GM11168 (cell line): ENCODE measurements around the gene DSCAM.

Source experiments
- in situ Hi-C: fragments of 300-500 bp; cut with MboI; formaldehyde crosslinking; loops from one replicate; pipeline ENCODE4 v1.12.0; 2022; ENCODE audit warnings: low sequenced_read_pairs; ENCODE audit not compliant: unreplicated experiment

The DSCAM gene

DNA sequence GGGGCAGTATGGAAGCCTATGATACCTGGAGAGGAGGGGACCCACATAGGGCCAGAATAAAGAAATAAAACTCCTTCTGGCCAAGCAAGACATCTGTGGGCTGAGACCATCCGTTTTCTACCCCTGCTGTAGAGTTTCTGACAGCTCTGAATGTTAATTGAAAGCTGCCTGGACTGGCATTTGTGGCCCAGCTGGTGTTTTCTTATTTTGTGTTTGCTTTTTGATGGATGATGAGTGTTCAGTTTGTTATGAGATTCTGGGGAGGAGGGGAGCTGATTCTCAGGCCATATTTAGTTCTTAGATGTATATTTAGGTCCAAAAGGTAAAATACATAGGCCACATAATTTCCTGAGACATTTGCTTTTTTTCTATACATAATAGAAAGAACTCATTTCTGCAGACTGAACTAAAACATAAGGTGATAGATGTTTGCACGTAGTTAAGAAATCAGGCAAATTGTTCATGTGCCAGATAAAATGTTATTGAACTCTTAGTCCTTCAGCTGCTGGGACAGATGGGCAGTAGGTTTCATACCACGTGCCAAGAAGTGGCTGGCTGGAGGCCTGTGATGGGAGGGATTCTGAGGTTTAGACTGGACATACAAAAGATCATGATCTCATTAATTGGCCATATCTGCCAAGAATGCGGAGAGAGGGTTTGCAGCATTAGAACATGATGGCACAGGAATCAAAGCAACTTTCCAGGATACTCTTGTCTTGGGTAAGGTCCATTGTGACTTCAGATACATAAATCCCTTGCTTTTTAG, 54.1 kb downstream of the DSCAM start:
- in situ Hi-C loops, result no loop called here

DNA sequence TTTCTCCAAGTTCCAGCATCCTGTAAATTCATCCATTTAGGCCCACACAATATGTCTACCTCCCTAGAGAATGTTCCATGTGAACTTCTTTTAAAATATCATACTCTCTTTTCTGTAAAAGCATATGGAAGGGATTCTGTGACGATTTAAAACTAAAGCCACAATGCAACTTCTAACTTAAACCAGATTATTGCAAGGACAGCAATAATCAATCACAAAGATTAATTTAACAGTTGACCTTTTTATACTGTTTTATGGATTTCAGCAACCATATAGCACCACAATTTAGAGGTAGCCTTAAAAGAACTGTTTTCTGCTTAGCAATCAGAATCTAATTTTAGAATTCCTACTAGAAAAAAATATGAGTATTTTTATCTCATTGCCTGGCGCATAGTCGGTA, 58.3 kb downstream of the DSCAM start:
- in situ Hi-C loops, result no loop called here

DNA sequence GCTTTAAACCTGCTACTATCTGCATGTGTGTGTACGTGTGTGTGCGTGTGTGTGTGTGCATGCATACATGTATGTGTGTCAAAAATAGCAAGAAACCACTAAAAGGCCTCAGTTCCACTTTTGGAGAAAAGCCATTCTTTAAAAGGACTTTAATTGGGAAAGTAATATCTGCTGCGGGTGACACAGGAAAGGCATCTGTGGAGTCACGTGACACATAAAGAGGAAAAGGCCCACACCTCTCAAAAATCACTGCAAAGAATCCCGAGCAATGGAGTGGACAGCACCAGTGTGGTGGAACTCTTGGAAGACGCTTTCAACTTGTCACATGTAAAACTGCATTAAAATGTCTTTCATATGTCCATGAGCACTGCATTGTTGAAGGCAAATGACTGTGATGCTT, 63.6 kb downstream of the DSCAM start:
- in situ Hi-C loops, result no loop called here

DNA sequence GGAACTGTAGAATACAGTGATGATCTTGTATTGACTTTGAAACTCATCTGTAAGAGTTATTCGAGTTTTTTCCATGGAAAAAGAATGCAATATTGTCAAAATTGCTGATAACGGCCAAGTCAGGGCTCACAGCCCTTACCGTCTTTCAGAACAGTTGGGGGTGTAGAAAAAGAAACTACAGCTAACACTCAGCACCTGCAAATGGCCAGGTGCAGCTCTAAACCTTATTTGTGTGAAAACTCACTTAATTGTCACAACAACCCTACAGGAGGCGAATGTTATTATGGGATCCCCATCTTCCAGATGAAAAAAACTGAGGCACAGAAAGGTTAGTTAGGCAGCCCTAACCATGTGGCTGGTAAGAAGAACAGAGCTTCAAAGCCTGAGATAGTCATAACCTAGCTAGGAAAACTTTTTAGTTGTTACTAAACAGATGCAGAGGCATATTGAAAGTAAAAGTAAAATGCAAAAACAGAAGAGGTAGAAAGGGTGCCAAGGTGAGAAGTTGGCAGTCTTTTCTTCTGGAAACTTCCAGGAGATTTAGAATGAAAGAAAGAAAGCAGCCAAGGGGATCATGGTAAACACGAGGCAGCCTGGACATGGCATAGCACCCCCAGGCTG, 76.4 kb downstream of the DSCAM start:
- in situ Hi-C loops, result no loop called here

DNA sequence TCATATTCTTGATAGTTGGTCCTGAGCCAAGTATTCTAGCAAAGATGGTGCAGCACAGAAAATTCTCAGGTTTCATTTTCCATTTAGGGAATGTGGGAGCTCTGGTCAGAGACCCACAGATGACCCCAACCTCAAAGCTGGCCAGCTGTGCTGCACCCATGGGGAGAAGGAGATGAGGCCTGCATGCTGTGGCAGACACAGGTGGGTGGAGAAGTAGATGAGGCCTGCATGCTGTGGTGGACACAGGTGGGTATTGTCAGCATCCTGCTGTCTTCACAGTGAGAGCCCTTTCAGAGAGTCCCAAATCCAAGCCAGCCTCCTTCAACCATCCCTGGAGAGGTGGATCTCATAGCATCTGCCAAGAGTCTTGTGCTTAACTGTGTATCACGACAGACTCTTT, 77.7 kb downstream of the DSCAM start:
- in situ Hi-C loops, result no loop called here

DNA sequence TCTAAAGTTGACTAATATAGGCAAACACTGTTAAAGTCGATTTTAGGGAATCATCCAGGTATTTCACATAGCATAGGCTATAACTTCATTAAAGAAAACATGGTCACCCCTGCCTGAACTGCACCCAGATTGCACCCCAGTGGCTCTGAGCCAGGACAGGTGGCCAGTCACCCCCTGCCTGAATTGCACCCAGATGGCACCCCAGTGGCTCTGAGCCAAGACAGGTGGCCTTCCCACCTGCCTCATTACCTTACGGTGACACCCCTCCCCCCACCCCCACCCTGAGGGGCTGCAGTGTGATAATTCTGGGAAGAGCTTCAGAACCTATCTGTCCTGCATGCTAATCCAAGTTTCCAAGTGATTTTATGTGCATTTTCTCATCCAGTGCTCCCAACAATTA, 78.9 kb downstream of the DSCAM start:
- in situ Hi-C loops, result no loop called here

DNA sequence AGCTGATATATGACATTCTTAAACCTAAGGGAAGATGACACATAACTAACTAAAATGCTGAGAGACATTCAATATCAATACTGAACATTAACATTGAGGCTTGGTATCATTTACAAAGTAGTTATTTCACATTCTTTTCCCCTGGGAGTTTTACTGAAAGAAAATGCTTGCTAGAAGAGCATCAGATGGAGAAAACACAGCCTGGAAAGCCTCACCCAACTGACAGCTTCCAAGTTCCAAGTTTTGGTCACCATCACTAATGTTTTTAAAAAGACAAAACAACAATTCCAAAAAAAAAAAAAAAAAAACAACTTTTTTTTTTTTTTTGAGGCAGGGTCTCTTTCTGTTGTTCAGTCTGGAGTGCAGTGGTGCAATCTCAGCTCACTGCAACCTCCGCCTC, 80.6 kb downstream of the DSCAM start:
- in situ Hi-C loops, result no loop called here

DNA sequence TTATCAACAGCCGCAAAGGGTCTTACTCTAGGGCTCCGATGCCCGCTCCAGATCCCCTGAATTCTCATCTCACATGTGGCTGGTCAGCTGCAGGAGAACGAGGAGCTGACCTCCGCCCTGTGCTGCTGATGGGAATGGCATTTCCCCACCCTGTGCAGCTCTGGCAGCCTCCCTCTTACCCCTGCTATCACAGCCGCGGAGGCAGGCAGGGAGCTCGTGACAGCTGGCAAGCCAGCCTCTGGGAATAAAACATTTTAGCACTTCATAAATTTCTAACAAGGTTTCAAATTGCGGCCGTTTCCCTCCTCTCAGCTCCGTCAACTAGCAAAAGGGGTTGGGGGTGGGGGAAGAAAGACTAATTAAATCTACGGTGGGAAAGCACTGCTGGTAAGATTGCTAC, 81.1 kb downstream of the DSCAM start:
- in situ Hi-C loops, result no loop called here

DNA sequence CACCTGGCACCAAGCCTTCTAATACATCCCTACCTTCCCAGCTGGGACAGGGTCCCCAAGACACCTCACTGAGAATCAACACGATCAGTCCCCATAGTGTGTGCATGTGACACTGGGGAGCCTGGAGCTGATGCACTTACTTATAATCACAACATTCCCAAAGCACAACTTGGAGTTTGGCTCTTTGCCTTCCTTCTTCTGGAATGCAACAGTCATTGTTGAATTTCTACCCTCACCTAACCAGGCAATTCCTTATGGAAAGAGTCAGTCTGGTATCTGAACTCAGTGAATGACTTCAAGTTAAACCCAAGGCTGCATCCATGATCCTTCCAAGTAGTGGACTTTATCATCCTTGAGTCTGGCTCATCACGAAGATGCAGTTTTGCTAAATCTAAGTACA, 86.1 kb downstream of the DSCAM start:
- in situ Hi-C loops, result no loop called here

DNA sequence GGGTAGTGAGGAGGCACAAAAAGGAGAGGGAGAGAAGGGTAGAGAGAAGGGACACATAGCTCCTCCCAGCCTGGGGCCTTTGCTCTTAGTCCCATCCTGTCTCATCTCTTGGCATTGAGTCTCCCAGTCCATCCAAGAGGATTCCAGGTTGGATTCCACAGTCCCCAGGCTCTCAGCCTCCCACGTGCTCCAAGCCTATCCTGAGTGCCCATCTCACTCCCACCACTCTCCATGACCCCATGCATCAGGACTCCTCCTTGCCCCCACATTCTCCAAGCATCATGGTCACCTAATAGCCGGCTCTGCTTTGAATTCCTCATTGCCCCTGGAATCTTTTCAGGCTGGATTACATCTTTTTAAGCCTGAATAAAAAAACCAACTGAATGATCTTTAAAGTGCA, 87.9 kb downstream of the DSCAM start:
- in situ Hi-C loops, result no loop called here

DNA sequence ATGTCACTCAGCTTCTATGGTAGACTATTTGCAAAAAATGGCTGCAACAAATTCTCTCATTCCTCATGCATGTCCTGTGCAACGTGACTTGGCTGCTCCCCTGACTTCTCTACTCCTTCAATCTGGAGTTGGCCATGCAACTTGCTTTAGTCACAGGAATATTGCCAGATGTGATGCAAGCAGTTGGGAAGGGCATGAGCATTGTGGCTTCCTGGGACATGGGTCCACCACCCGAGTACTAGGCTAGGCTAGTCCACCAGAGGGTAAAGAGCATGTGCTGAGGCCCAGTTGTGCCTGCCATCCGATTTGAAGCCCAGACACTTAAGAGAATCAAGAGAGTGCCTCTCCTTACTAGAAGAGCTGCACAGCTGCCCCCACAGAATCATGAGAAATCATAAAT, 89.6 kb downstream of the DSCAM start:
- in situ Hi-C loops, result no loop called here

DNA sequence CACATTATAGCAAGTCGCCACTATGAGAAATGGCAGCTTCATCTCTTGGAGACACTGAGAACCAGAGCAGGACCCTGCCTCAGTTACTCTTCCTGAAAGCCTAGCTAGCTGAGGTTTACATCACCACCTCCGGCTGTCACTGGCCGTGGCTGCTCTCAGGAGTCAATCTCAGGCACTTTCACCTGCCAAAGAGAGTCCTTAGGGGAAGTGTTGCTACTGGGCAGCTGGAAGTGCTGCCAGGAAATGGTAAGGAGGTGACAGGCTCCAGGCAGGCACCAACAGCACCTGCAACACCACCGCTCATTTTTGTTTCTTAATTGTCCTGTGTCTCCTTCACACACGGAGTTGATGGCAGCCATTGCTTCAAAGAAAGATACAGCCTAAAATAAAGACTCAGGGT, 92.5 kb downstream of the DSCAM start:
- in situ Hi-C loops, result no loop called here

DNA sequence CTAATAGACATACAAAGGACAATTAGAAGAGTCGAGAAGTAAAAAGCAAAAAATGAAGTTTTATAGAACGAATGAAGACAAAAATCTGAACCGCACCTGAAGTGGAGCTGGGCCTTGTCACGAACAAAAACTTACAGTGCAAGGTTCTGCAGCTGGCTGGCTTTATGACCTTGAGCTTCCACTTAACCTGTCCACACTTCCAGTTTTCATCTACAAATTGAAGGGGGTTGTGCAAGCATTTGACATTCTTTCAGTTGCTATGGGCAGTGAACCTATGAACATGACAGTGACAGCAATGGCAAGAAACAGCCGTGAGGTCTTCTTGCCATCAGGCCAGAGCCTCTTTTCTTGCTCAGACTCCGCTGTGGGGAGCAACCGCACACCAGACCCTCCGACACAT, 93.2 kb downstream of the DSCAM start:
- in situ Hi-C loops, result no loop called here

DNA sequence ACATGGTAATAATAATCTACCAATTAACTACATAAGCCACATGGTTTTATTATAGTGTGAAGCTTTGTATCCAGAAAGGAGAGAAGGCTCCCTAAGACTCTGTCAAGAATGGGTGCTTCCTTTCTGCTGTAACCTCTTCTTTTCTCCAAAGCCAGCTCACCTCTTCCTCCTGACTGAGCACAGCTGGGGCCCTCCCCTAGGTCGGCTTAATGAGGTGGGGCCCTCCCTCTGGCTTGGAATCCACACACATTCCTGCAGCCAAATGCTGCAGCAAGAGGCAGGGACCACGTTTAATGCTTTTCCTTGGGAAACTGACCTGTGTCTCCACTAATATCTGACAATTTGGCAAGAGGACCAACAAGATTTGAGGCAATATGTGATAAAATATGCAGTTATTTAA, 94.8 kb downstream of the DSCAM start:
- in situ Hi-C loops, result no loop called here

DNA sequence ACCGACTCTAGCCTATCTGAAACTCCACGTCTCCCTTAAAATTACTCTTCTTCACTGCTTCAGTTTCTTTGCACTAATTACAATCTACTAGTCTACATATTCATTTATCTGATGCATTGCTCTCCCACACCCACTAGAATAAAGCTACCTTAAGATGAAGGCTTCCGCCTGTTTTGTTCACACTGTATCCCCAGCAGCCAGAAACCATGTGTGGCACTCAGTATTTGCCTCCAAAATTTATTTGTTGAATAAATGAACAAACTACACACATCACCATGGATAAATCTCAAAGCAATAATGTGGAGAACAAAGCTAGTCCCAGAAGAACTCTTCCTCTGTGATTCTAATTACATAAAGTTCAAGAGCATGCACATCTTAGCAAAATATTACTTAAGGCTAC, 95.7 kb downstream of the DSCAM start:
- in situ Hi-C loops, result no loop called here

DNA sequence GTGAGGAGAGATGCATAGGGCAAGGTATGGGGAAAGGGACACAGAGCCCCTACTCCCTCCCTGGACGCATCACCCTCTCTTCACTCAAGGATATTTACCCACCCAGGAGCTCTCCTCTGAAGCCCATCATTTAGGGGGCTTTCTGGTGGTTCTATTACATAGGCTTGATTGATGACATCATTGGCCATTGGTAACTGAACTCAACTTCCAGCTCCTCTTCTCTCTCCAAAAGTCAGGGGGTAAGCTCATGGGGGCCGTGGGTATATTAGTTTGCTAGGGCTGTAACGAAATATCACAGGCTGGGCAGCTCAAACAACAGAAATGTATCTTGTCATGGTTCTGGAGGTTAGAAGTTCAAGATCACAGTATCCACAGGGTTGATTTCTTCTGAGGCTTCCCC, 110.8 kb downstream of the DSCAM start:
- in situ Hi-C loops, result no loop called here

DNA sequence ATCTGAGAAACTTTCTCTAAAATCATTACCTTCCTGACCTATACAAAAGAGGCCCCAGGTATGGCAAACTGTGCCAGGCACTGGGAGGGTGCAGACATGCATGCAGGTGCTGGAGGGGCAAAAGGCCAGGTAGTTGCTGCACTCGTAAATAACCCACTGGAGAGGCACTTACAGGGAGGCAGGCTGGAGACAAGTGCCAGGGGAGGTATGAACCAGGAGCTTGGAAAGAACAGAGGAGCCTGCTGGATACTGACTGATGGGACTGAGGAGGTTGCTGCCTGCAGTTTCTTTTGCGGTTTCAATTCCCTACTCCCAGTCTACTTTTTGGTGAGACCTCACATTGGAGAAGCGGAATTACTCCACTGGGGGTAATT, 113.9 kb downstream of the DSCAM start:
- in situ Hi-C loops, result loop anchor here (5.0 kb wide), 1 partner anchor 36 kb away; no protein-coding TSS in a partner anchor

DNA sequence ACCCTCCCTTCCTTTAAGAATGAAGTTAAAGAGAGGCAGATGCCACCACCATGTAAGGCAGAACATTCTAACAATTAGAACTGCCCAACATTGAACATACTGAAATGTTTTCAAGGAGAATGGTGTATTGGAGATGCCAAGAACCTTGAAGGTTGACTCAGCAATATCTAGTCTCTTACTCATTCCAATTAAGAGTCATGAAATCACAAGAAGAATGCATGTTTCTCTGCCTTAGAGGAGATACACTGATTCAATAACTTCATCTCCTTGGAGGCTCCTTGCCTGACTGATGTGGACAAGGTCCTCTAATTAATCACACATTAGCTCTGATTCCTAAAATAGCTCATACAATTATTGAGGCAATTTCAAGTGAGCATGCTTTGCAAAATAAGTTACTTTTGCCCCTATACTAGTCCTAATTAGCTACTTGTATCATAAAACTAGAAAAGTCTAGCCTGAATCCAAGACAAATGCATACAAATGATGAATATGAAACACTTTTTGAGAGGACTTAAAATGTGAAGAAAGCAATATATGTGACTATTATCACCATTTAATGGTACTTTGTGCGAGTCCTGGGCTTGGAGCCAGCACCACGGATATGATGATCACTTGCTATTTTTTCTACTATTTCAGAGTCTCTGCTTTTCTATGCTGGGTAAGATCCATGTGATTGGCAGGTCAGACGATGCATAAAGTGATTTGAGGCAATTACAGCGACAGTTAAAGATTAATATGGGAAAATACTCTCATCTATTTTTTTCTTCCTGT, 114.5 kb downstream of the DSCAM start:
- in situ Hi-C loops, result loop anchor here (5.0 kb wide), 1 partner anchor 35 kb away; no protein-coding TSS in a partner anchor

DNA sequence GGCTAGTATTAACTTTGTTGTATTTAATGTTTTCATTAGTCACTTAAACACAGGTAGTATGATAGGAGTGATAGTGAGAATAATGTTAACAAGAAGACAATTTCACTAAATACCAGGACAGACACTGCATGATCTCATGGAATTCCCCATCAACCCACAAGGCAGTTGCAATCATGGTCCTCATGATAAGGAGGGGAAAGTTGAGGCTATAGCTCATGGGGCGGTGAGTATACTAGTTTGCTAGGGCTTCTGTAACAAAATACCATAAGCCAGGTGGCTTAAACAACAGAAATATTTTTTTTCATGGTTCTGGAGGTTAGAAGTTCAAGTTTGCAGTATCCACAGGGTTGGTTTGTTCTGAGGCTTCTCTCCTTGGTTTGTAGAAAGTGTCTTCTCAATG, 115.8 kb downstream of the DSCAM start:
- in situ Hi-C loops, result loop anchor here (5.0 kb wide), 1 partner anchor 34 kb away; no protein-coding TSS in a partner anchor

DNA sequence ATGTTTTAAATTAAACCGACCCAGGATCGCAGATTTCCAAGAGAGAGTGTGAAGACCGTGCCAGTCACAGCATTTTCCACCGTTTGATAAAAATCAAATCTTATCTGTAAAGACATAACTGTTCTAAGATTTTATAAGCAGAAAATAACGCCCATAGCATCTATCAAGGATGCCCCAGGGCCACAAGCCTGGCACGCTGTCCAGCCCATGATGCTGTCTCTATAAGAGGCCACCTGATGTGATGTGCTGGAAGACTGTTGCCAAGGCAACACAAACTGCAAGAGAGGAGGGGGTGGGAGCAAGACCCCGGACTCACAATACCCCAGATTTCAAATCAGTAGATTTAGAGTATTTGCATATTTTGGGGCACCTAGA, 116.5 kb downstream of the DSCAM start:
- in situ Hi-C loops, result loop anchor here (5.0 kb wide), 1 partner anchor 33 kb away; no protein-coding TSS in a partner anchor

DNA sequence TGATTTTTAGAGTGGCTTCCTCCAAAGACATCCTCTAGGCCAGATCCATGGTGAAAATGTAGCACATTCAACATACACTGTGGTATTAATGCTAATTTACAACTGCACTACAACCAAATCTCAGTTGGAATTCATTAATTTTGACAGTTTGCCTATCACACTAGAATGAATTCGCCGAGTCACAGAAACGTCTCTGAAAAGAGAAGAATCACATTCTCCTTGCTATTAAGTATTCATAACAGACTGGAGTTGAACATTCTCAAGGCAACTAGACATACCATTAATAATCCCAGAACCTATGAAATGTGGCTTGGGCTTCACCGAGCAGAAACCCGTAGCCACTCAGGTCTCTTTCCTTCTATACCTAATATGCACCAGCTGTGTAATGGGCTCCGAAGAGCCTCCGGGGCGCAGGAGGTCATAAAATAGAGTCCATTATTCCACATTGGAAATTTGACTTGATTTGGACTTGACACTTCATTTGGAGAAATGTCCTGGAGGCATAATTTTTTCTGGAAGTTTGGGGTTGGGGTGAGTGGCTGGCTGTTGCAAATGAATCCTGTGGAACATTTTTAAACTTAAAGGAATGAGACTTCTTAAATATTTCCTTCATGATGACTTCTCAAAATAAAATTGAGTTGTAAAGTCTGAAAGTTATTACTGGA, 117.1 kb downstream of the DSCAM start:
- in situ Hi-C loops, result loop anchor here (5.0 kb wide), 1 partner anchor 33 kb away; no protein-coding TSS in a partner anchor
